Measurements from ENCODE around the gene QPRT. TPM values are rescaled to one million over a fixed set of nuclear protein-coding genes. Genes with fewer than 3 reads are reported as not detected.

Gene QPRT
- total RNA-seq, 1 experiment from 2014 or later: 27.9 TPM

Other genes starting within 250 kb of the QPRT start
- 8.5 TPM for gene BOLA2, start 224.8 kb upstream of the QPRT start, total RNA-seq (2021; ENCODE audit: unreplicated experiment)
- gene SLX1B, start 224.6 kb upstream of the QPRT start, total RNA-seq (2021; ENCODE audit: unreplicated experiment): 48.3 TPM
- 1.2 TPM for gene SULT1A4, start 219.3 kb upstream of the QPRT start, total RNA-seq (2021; ENCODE audit: unreplicated experiment)
- 55.3 TPM for gene NPIPB12, start 172.8 kb upstream of the QPRT start, total RNA-seq (2021; ENCODE audit: unreplicated experiment)
- 1.3 TPM for gene SPN, start 15.9 kb upstream of the QPRT start, total RNA-seq (2021; ENCODE audit: unreplicated experiment)
- gene C16orf54, start 66.8 kb downstream of the QPRT start, total RNA-seq (2021; ENCODE audit: unreplicated experiment): 0.18 TPM
- not detected for gene ZG16, start 99.1 kb downstream of the QPRT start, total RNA-seq (2021; ENCODE audit: unreplicated experiment)
- 111 TPM for gene KIF22, start 111.6 kb downstream of the QPRT start, total RNA-seq (2021; ENCODE audit: unreplicated experiment)
- 426 TPM for gene MAZ, start 127.3 kb downstream of the QPRT start, total RNA-seq (2021; ENCODE audit: unreplicated experiment)
- 9.7 TPM for gene PRRT2, start 133.0 kb downstream of the QPRT start, total RNA-seq (2021; ENCODE audit: unreplicated experiment)
- 42.5 TPM for gene PAGR1, start 137.0 kb downstream of the QPRT start, total RNA-seq (2021; ENCODE audit: unreplicated experiment)
- gene MVP, start 141.3 kb downstream of the QPRT start, total RNA-seq (2021; ENCODE audit: unreplicated experiment): 107 TPM
- 71.6 TPM for gene CDIPT, start 184.0 kb downstream of the QPRT start, total RNA-seq (2021; ENCODE audit: unreplicated experiment)
- 70.7 TPM for gene SEZ6L2, start 220.4 kb downstream of the QPRT start, total RNA-seq (2021; ENCODE audit: unreplicated experiment)
- 87.0 TPM for gene ASPHD1, start 221.3 kb downstream of the QPRT start, total RNA-seq (2021; ENCODE audit: unreplicated experiment)
- 45.7 TPM for gene KCTD13, start 247.0 kb downstream of the QPRT start, total RNA-seq (2021; ENCODE audit: unreplicated experiment)